Ectodermal cell (in vitro differentiated cells): Measurements from ENCODE around the gene INF2.

Experiments
- H3K27ac ChIP-seq: 2 replicates; pipeline ENCODE4 v1.7.0; 2013; ENCODE audit warnings: mild to moderate bottlenecking, low read depth, low read length; ENCODE audit not compliant: insufficient read depth, poor library complexity, severe bottlenecking
- H3K27me3 ChIP-seq: 2 replicates; pipeline ENCODE4 v1.7.0; 2013; ENCODE audit warnings: mild to moderate bottlenecking, low read length; ENCODE audit not compliant: insufficient read depth, control insufficient read depth, poor library complexity, severe bottlenecking
- H3K36me3 ChIP-seq: one replicate; pipeline ENCODE4 v1.7.0; 2013; ENCODE audit warnings: low read length; ENCODE audit not compliant: control insufficient read depth, insufficient read depth
- H3K4me1 ChIP-seq: one replicate; pipeline ENCODE4 v1.7.0; 2013; ENCODE audit warnings: low read length; ENCODE audit not compliant: control insufficient read depth, insufficient read depth
- H3K4me3 ChIP-seq: 2 replicates; pipeline ENCODE4 v1.7.0; 2013; ENCODE audit warnings: low read depth, low read length, control low read depth; ENCODE audit not compliant: insufficient read depth
- H3K9me3 ChIP-seq: 2 replicates; pipeline ENCODE4 v1.7.0; 2013; ENCODE audit warnings: mild to moderate bottlenecking, low read length, moderate library complexity; ENCODE audit not compliant: control insufficient read depth
- WGBS, 2 experiments: methylation state at CpG; one replicate each; pipeline ENCODE4 v1.1.7; 2013; ENCODE audit warnings: missing lambda C conversion rate in 2 of 2; 5-methylcytosine and 5-hydroxymethylcytosine counted together

INF2 gene

DNA sequence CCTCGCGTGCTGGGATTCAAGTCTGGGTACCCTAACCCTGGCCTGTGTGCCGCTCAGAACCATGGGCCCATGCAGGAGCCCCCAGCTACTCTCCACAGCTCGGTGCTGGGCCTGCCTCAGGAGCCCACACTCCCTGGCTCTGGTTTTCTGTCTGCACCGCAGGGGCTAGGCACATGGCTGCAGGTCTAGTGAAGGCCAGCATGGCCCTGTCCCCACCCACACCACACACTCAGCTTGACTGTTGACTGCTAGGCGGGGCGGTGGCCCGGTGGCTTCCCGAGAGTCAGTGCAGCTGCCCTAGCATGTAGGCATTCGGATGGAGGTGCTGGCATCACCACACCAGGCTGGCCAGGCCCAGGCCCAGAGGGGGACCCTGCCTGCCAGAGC is 7.9 kb downstream of the INF2 start:
- no peak overlapping the region for H3K27ac ChIP-seq
- H3K36me3 ChIP-seq, result peaks cover 4% of the 10 kb centered on the region
- H3K27me3 ChIP-seq, result no peaks in the 10 kb centered on the region
- no peaks in the 10 kb centered on the region for H3K9me3 ChIP-seq
- no peak overlapping the region for H3K4me3 ChIP-seq
- H3K4me1 ChIP-seq, result peaks cover 41% of the 10 kb centered on the region
- 91% methylated on average over 10 of the region's 10 CpGs for WGBS, 2 experiments

DNA sequence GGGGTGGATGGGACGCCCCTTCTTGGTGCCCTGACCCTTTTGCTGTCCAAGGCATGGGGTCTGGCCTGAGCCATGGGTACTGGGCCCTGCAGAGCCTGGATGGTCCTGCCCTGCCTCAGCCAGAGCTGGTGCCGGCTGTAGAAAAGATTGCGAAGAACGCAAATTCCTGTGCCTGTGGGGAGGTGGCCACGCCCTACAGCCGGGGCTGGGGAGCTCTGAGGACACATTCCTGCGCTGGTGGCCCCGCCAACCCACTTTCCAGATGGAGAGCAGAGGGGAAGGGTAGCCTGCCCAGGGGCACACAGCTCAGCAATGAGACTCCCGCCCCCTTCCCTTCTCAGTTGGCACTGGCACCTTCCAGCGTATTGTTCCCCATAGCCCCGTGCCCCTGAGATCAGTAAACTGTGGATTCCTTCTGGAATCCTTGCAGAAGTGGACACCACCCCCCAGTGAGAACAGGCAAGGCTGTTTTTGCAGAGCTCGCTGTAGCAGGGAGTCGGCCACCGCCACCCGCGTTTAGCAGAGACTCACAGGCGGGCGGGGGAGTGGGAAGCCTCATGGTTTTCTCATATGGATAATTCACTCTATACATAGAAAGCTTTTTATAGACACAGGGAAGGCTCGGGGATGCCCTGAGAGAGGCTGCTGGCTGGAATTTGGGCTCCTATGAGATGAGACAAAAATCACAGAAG is 8.6 kb downstream of the INF2 start:
- H3K4me1 ChIP-seq, result peaks cover 41% of the 10 kb centered on the region
- H3K36me3 ChIP-seq, result peaks cover 4% of the 10 kb centered on the region
- 75 to 78% methylated on average over 19 of the region's 19 CpGs for WGBS, 2 experiments
- H3K4me3 ChIP-seq, result no peak overlapping the region
- no peaks in the 10 kb centered on the region for H3K27me3 ChIP-seq
- H3K27ac ChIP-seq, result no peak overlapping the region
- no peaks in the 10 kb centered on the region for H3K9me3 ChIP-seq

DNA sequence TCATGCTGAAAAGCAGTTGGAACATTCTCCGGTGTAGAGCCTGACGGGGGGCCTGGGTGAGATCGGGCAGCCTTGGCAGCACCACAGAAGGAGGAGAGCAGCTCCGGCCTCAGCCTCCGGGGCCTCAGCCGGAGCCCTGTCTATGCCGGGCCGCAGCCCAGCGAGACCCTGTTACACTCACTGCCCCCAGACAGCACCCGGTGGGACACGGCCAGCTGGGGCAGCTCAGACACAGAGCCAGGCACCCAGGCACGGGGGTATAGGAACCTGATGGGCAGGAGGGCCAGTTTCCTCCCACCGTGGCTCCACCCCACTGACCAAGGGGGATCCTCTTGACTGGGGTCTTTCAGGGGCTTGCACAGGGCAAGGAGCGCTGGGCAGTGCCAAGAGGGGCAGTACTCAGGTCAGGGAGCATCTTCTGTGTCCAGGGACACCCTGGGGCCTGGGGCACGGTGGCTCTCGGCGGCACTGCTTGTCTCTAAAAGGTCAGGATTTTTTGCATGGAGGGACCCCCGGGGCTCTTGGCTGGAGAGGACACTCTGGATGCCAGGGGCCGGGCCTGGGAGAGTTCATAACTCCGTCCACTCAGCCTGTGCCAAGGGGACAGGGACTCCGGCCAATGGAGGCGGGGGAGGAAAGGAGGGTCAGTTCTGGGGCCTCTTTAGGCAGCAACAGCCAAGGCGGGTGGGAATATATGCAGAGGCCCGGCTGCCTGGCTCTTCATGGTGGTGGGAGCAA is 9.4 kb downstream of the INF2 start:
- H3K4me1 ChIP-seq, result peaks cover 40% of the 10 kb centered on the region
- H3K27ac ChIP-seq, result no peak overlapping the region
- no peaks in the 10 kb centered on the region for H3K9me3 ChIP-seq
- 93% methylated on average over 24 of the region's 24 CpGs for WGBS, 2 experiments
- peaks cover 8% of the 10 kb centered on the region for H3K36me3 ChIP-seq
- H3K4me3 ChIP-seq, result no peak overlapping the region
- H3K27me3 ChIP-seq, result no peaks in the 10 kb centered on the region

DNA sequence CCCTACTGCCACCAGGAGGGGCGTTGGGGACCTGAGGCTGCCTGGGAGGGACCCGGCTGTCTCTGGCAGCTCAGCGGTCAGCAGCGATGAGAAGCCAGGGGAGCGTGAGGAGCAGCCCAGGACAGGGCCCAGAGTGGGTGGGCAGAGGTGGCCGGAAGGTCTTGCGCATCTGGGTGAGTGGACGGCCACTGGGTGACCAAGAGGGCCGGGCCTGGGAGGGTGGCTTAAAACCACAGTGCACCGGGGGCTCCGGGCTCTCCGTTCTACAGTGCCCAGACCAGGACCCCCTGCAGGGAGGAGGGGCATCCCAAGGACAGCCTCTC is 10.0 kb downstream of the INF2 start:
- Histone ChIP-seq H3K4me3 (no peak overlapping the region), H3K4me1 (peaks cover 35% of the 10 kb centered on the region), H3K36me3 (peaks cover 13% of the 10 kb centered on the region), H3K9me3 (no peaks in the 10 kb centered on the region), H3K27me3 (no peaks in the 10 kb centered on the region), H3K27ac (no peak overlapping the region)
- 94 to 95% methylated on average over 12 of the region's 12 CpGs for WGBS, 2 experiments

DNA sequence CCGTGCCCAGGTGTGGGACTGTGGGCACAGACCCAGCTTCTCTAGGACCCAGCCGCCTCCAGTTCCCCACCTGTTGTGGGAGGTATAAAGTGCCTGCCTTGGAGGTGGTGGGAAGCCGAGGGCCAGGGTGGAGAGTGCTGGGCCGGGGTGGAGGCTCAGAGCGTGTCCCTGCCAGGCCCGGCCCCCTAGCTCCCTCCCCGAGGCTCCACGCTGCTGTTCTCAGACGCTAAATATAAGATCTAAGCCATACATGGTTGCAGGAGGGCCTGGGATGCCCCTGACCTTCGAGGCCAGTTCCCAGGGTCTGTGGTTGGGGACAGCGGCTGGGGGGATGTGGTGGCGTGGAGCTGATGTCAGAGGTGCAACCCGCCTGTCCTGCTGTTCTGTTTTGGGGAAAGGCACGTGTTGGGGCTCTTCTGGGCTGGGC is 10.8 kb downstream of the INF2 start:
- Histone ChIP-seq H3K27ac (no peak overlapping the region), H3K27me3 (no peaks in the 10 kb centered on the region), H3K9me3 (no peaks in the 10 kb centered on the region), H3K36me3 (peaks cover 16% of the 10 kb centered on the region), H3K4me1 (peaks cover 26% of the 10 kb centered on the region), H3K4me3 (no peak overlapping the region)
- WGBS, 2 experiments, result 73 to 77% methylated on average over 14 of the region's 14 CpGs

DNA sequence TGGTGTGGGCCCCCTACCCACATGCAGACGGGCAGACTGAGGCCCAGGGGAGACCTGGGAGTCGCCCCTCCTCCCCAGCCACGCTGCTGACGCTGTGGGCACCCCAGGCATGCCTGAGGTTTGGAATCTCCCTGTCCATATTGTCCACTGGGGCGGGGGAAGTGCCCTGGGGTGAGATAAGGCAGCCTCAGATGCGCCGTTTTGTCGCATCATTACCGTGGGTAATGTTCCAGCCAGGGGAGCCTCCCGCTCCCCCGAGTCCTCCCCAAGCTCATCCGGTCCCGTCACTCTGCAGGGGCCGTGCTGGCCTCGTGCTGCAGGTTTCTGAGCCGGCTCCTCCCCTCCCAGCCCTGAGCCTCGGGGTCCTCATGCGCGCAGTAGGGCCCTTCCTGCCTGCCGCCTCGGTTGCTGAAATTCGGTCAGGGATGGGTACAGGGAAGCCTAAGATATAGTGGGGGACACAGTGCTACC is 11.4 kb downstream of the INF2 start:
- 75% methylated on average over 22 of the region's 22 CpGs for WGBS, 2 experiments
- Histone ChIP-seq H3K9me3 (no peaks in the 10 kb centered on the region), H3K27me3 (no peaks in the 10 kb centered on the region), H3K27ac (no peak overlapping the region), H3K36me3 (peaks cover 16% of the 10 kb centered on the region), H3K4me3 (no peak overlapping the region), H3K4me1 (peaks cover 22% of the 10 kb centered on the region)

DNA sequence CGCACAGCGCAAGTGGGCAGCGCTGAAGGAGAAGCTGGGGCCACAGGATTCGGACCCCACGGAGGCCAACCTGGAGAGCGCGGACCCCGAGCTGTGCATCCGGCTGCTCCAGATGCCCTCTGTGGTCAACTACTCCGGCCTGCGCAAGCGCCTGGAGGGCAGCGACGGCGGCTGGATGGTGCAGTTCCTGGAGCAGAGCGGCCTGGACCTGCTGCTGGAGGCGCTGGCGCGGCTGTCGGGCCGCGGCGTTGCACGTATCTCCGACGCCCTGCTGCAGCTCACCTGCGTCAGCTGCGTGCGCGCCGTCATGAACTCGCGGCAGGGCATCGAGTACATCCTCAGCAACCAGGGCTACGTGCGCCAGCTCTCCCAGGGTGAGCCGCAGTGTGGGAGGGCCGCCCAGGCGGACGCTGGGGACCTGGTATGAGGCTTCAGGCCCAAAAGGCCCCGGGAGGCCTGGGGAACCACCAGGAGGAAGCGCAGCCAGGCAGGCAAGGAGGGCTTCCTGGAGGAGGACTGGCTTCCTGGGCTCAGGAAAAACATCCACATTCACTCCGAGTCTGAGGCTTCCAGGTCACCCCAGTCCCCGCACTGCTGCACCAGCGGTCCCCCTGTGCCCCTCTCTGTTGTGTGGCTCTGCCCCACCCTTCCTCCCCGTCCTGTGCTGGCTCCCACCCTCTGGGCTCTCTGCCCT is 12.1 kb downstream of the INF2 start:
- Histone ChIP-seq H3K27ac (no peak overlapping the region), H3K9me3 (no peaks in the 10 kb centered on the region), H3K27me3 (no peaks in the 10 kb centered on the region), H3K4me1 (peaks cover 21% of the 10 kb centered on the region), H3K4me3 (no peak overlapping the region), H3K36me3 (peaks cover 16% of the 10 kb centered on the region)
- WGBS, 2 experiments, result 90 to 91% methylated on average over 46 of the region's 46 CpGs

DNA sequence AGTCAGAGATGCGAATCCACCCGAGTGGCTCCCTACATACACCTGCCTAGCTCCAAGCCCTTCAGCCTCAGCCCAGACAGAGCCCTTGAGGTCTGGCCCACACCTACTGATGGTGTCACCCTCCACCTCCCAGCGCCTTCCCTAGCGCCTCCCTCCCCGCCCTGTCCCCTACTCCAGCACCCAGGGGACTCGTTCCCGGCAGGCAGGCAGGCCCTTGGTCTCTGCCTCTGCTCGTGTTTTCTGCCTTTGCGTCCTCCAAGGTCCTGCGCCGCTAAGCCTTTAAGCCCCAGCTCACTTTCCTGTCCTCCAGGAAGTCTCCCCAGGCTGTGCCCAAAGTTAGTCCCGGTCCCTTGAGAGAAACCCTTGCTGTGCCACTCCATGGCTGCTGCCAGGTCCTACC is 12.7 kb downstream of the INF2 start:
- Histone ChIP-seq H3K9me3 (no peaks in the 10 kb centered on the region), H3K36me3 (peaks cover 16% of the 10 kb centered on the region), H3K27ac (no peak overlapping the region), H3K4me1 (peaks cover 25% of the 10 kb centered on the region), H3K27me3 (no peaks in the 10 kb centered on the region), H3K4me3 (no peak overlapping the region)
- 95 to 96% methylated on average over 12 of the region's 12 CpGs for WGBS, 2 experiments

DNA sequence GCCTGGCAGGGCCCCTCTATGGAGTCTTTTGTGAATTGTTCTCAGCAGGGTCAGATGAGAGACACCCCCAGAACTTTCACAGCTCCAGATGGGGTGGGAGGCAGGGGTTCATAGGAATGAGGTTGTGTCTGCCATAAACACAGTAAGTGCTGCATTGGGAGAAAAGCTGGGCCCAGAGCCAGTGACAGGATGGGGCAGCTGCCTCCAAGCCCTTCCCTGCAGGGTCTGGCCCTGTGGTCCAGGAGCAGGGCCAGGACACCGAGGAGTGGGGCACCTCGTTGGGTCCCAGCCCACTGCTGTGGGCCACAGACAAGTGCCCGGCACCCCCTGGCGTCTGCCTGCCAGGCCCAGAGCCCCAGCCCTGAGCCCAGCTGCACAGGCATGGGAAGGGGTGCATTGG is 13.3 kb downstream of the INF2 start:
- Histone ChIP-seq H3K4me1 (peaks cover 20% of the 10 kb centered on the region), H3K27ac (no peak overlapping the region), H3K4me3 (no peak overlapping the region), H3K27me3 (no peaks in the 10 kb centered on the region), H3K9me3 (no peaks in the 10 kb centered on the region), H3K36me3 (peaks cover 16% of the 10 kb centered on the region)
- whole genome bisulfite sequencing, 2 experiments, result 94 to 96% methylated on average over 4 of the region's 4 CpGs

DNA sequence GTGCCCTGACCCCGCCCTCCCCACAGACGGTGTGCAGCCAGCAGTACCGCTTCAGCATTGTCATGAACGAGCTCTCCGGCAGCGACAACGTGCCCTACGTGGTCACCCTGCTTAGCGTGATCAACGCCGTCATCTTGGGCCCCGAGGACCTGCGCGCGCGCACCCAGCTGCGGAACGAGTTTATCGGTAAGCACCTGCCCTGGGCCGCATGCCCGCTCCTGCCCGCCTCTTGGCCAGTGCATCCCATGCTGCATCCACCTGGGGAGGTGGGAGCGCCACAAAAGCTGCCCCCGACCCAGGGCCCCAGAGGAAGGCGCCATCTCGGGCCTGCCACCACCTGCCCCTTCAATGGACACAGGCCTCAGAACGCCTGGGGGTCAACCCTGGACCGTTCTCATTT is 13.9 kb downstream of the INF2 start:
- H3K4me1 ChIP-seq, result peaks cover 20% of the 10 kb centered on the region
- no peaks in the 10 kb centered on the region for H3K9me3 ChIP-seq
- 97% methylated on average over 28 of the region's 28 CpGs for WGBS, 2 experiments
- peaks cover 16% of the 10 kb centered on the region for H3K36me3 ChIP-seq
- H3K4me3 ChIP-seq, result no peak overlapping the region
- H3K27me3 ChIP-seq, result no peaks in the 10 kb centered on the region
- no peak overlapping the region for H3K27ac ChIP-seq
